Measurements from ENCODE around the gene SLC39A10.

GRCh38 chr2:195670191-195670590 is 13.2 kb downstream of the SLC39A10 start:
- TF ChIP-seq, protein P1, sequence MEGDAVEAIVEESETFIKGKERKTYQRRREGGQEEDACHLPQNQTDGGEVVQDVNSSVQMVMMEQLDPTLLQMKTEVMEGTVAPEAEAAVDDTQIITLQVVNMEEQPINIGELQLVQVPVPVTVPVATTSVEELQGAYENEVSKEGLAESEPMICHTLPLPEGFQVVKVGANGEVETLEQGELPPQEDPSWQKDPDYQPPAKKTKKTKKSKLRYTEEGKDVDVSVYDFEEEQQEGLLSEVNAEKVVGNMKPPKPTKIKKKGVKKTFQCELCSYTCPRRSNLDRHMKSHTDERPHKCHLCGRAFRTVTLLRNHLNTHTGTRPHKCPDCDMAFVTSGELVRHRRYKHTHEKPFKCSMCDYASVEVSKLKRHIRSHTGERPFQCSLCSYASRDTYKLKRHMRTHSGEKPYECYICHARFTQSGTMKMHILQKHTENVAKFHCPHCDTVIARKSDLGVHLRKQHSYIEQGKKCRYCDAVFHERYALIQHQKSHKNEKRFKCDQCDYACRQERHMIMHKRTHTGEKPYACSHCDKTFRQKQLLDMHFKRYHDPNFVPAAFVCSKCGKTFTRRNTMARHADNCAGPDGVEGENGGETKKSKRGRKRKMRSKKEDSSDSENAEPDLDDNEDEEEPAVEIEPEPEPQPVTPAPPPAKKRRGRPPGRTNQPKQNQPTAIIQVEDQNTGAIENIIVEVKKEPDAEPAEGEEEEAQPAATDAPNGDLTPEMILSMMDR (IDR thresholded peaks at IDR 0.05) = no peak
- no peak for TF ChIP-seq EZH2 (IDR thresholded peaks at IDR 0.05; ENCODE audit: borderline replicate concordance, insufficient read depth, low read depth, low read length, poor library complexity, severe bottlenecking)
